ENCODE measurements around the gene GUCD1.

DNA sequence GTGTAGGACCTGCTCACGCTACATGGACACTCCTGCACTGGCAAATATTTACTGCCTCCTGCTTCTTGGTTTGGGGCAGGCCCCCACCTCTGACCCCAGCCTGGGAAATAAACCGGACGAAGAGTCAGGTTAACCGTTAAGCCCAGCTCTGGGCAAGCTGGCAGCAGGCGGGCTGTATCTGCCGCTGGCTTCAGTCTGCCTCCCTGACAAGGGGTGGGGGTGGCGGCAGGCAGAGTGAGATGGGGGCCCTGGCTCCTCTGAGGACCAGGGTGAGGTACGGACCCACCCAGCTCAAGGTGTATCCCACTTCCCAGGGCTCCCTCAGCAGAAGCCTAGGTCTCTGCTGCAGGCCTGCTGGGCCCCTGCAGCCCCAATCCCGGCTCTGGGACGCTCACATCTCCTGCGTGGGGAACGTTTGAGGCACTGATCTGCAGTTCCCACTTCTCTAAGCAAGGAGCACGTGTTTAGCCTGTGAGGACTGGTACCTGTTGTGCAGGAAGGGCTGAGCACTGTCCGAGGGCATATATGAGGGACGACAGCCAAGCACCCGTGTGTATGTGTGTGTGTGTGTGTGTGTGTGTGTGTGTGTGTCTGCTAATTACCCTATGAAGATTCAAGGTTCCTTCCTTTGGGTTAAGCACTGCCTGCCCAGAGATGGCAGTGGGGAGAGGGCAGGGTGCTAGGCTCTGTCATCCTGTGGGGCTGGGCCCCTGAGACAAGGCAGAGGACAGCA is 39.1 kb upstream of the GUCD1 start:
- TF ChIP-seq POLR2AphosphoS5 (IDR thresholded peaks at IDR 0.05; ENCODE audit: low read depth, low read length) (no peak), TAF1 (IDR thresholded peaks at IDR 0.05; ENCODE audit: borderline replicate concordance, low read depth, low read length) (no peak), POLR2A (IDR thresholded peaks at IDR 0.05; ENCODE audit: low read depth, low read length) (no peak)
